ENCODE measurements around the gene RPL18. TPM values are rescaled to one million over a fixed set of nuclear protein-coding genes. Genes with fewer than 3 reads are reported as not detected.

Gene RPL18
- total RNA-seq, 4 donors from 2014 or later = 1,223 to 1,420 (median 1,299) TPM

DNA sequence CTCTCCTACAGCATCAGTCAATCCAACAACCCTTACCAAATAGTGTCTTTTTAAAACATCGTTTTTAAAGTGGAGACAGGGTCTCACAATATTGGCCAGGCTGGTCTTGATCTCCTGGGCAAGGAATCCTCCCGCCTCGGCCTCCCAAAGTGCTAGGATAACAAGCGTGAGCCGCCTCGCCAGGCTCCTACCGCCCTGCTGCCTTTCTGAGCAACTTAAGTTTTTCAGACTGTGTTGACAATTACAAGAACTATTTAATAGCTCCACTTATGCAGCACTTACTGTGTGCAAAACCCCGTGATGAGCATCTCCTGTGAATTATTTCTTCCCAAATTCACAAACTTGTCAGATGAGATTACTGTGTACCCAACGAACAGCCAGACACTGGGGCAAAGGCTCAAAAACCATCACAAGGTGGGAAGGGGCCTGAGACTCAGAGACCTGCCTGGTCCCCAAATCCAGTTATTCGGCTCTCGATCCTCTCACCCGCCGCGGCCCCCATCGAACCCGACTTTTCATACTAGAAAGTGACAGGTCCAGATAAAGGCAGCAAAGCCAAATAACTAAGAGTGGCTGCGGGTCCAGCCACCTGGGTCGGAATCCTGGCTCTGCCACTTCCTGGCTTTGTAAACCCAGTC, 581 bp downstream of the RPL18 start:
- intact Hi-C loops (cut with DNase I; ENCODE audit: low total_unique reads) (loop anchor here (2.0 kb wide), 2 partner anchors 16 to 50 kb away; no protein-coding TSS in a partner anchor), in situ Hi-C loops (cut with MboI; ENCODE audit: low sequenced_read_pairs in 4 of 4) (no loop called here)
- peak in 1 of 2 donors; percentile 36 for DNase-seq

GRCh38 chr19:48617146-48617937, 1.6 kb downstream of the RPL18 start:
- intact Hi-C loops (cut with DNase I; ENCODE audit: low total_unique reads) = no loop called here
- no peak for ATAC-seq
- H3K27ac ChIP-seq = peak overlapping the region; percentile 92 to 99 (median 96)
- TF ChIP-seq, protein P1, sequence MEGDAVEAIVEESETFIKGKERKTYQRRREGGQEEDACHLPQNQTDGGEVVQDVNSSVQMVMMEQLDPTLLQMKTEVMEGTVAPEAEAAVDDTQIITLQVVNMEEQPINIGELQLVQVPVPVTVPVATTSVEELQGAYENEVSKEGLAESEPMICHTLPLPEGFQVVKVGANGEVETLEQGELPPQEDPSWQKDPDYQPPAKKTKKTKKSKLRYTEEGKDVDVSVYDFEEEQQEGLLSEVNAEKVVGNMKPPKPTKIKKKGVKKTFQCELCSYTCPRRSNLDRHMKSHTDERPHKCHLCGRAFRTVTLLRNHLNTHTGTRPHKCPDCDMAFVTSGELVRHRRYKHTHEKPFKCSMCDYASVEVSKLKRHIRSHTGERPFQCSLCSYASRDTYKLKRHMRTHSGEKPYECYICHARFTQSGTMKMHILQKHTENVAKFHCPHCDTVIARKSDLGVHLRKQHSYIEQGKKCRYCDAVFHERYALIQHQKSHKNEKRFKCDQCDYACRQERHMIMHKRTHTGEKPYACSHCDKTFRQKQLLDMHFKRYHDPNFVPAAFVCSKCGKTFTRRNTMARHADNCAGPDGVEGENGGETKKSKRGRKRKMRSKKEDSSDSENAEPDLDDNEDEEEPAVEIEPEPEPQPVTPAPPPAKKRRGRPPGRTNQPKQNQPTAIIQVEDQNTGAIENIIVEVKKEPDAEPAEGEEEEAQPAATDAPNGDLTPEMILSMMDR (IDR thresholded peaks at IDR 0.05 in 4 of 5, conservative IDR thresholded peaks at IDR 0.05 in 1 of 5) = no peak
- no peak for TF ChIP-seq POLR2A (IDR thresholded peaks at IDR 0.05)
- no peak for DNase-seq
- H3K27me3 ChIP-seq = no peaks in the 10 kb centered on the region
- peak overlapping the region; percentile 66 to 96 (median 79) for H3K4me3 ChIP-seq
- peaks cover 3 to 29% of the 10 kb centered on the region in 2 donors for H3K36me3 ChIP-seq
- in situ Hi-C loops (cut with MboI; ENCODE audit: low sequenced_read_pairs in 4 of 4) = no loop called here
- no peaks in the 10 kb centered on the region for H3K9me3 ChIP-seq
- peaks cover 34 to 55% of the 10 kb centered on the region in 2 donors for H3K4me1 ChIP-seq

More for the DNA sequence above, 581 bp downstream of the RPL18 start:
- Histone ChIP-seq H3K4me1 (peaks cover 32 to 51% of the 10 kb centered on the region in 2 donors), H3K27ac (peak overlapping the region; percentile 92 to 99 (median 96)), H3K36me3 (peaks cover 3 to 29% of the 10 kb centered on the region in 2 donors), H3K4me3 (peak overlapping the region; percentile 66 to 96 (median 79)), H3K27me3 (no peaks in the 10 kb centered on the region), H3K9me3 (no peaks in the 10 kb centered on the region)
- TF ChIP-seq, protein P1 (IDR thresholded peaks at IDR 0.05 in 4 of 5, conservative IDR thresholded peaks at IDR 0.05 in 1 of 5) = no peak
- TF ChIP-seq POLR2A (IDR thresholded peaks at IDR 0.05) = no peak
- no peak for ATAC-seq

DNA sequence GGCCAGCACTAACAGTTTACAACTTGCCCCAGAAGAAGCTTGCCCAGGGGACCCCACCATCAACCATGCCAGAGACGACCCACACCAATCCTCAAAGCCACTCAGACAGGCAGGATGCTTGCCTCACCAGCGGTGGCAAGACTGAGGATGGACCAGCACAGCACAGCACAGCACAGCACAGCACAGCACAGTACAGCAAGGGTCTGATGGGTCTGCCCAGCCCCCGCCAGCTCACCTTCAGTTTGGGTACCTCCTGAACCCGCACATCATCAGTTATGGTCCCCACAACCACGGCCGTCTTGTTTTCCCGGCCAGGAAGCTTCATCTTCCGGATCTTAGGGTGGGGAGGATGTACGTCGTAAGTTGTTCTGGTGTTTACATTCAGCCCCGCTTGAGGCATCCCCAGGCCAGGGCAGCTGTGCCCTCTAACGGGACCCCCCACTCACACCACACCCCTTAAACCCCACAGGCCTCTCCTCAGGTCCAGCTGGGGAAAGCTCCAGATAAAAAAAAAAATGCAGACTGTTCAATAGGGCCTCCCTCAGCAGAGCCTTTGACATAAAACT, 2.4 kb downstream of the RPL18 start:
- Histone ChIP-seq H3K27ac (peak overlapping the region in 2 of 4 donors; percentile 21 to 92), H3K4me1 (peaks cover 34 to 55% of the 10 kb centered on the region in 2 donors), H3K4me3 (no peak overlapping the region), H3K36me3 (peaks cover 3 to 29% of the 10 kb centered on the region in 2 donors), H3K27me3 (no peaks in the 10 kb centered on the region), H3K9me3 (no peaks in the 10 kb centered on the region)
- intact Hi-C loops (cut with DNase I; ENCODE audit: low total_unique reads) = no loop called here
- in situ Hi-C loops (cut with MboI; ENCODE audit: low sequenced_read_pairs in 4 of 4) = no loop called here
- ATAC-seq = no peak
- DNase-seq = no peak
- no peak for TF ChIP-seq POLR2A (IDR thresholded peaks at IDR 0.05)
- TF ChIP-seq, protein P1 (IDR thresholded peaks at IDR 0.05 in 4 of 5, conservative IDR thresholded peaks at IDR 0.05 in 1 of 5) = no peak

DNA sequence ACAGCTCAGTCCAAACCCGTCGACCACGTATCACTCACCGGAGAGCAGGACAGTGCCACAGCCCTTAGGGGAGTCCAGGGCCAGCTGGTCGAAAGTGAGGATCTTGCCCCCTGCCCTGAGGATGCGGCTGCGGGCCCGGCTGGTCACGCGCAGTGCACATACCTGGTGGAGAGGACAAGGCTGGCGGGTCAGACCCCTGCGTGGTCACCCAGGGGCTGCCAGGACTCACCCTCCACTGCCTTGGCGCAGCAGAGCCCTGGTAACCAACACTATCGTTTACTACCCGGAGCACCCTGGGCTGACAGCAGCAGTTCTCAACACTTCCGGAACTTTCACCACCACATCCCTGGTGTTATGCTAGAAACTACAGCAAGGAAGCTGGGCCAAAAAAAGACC, 2.9 kb downstream of the RPL18 start:
- in situ Hi-C loops (cut with MboI; ENCODE audit: low sequenced_read_pairs in 4 of 4) (no loop called here), intact Hi-C loops (cut with DNase I; ENCODE audit: low total_unique reads) (no loop called here)
- peaks cover 34 to 55% of the 10 kb centered on the region in 2 donors for H3K4me1 ChIP-seq

More for the DNA sequence above, 2.9 kb downstream of the RPL18 start:
- H3K27ac ChIP-seq = peak overlapping the region in 1 of 4 donors; percentile 21
- H3K4me3 ChIP-seq = no peak overlapping the region
- H3K36me3 ChIP-seq = peaks cover 3 to 29% of the 10 kb centered on the region in 2 donors
- no peak for DNase-seq
- H3K27me3 ChIP-seq = no peaks in the 10 kb centered on the region
- ATAC-seq = no peak
- TF ChIP-seq, protein P1 (IDR thresholded peaks at IDR 0.05 in 4 of 5, conservative IDR thresholded peaks at IDR 0.05 in 1 of 5) = no peak
- TF ChIP-seq POLR2A (IDR thresholded peaks at IDR 0.05) = no peak
- no peaks in the 10 kb centered on the region for H3K9me3 ChIP-seq

Data from gastrocnemius medialis (tissue), 4 donors.